Spleen (tissue), 11 donors: Measurements from ENCODE around the gene NCAPH2. TPM values are rescaled to one million over a fixed set of nuclear protein-coding genes. Genes with fewer than 3 reads are reported as not detected.

Source experiments
- DNase-seq: peaks from one replicate; pipeline ENCODE4 v3.0.0-alpha.2; 2020
- H3K27ac ChIP-seq, 8 donors: fragments of 200-600 bp; sonication (generic) in 7 of 8; 1 replicate in 4 of 8; 2 replicates in 4 of 8; pipeline versions ENCODE4 v1.5.0 to v1.8.0; 2016 to 2021; ENCODE audit warnings: inconsistent platforms in 4 of 8, mild to moderate bottlenecking in 4 of 8, moderate library complexity in 1 of 8
- H3K27me3 ChIP-seq, 7 donors: fragments of 200-600 bp; sonication (generic) in 6 of 7; replicated peaks in 1 of 7; 1 replicate in 4 of 7; 2 replicates in 3 of 7; pipeline versions ENCODE4 v1.5.0 to v1.8.0; 2016 to 2021; ENCODE audit warnings: inconsistent platforms in 3 of 7, mild to moderate bottlenecking in 1 of 7
- H3K36me3 ChIP-seq, 6 donors: fragments of 200-600 bp; sonication (generic) in 5 of 6; 1 replicate in 4 of 6; 2 replicates in 2 of 6; pipeline versions ENCODE4 v1.5.0 to v1.8.0; 2016 to 2021; ENCODE audit warnings: inconsistent platforms in 2 of 6
- H3K4me1 ChIP-seq, 6 donors: fragments of 200-600 bp; sonication (generic) in 5 of 6; 1 replicate in 3 of 6; 2 replicates in 3 of 6; pipeline versions ENCODE4 v1.5.0 to v1.8.0; 2016 to 2021; ENCODE audit warnings: inconsistent platforms in 3 of 6
- H3K4me3 ChIP-seq, 8 donors: fragments of 200-600 bp; sonication (generic) in 7 of 8; 1 replicate in 4 of 8; 2 replicates in 4 of 8; pipeline versions ENCODE4 v1.5.0 to v1.8.0; 2016 to 2021; ENCODE audit warnings: inconsistent platforms in 4 of 8, mild to moderate bottlenecking in 4 of 8, moderate library complexity in 2 of 8
- H3K9me3 ChIP-seq, 8 donors: fragments of 200-600 bp; sonication (generic) in 7 of 8; 1 replicate in 4 of 8; 2 replicates in 4 of 8; pipeline versions ENCODE4 v1.5.0 to v1.8.0; 2016 to 2021; ENCODE audit warnings: inconsistent platforms in 4 of 8
- POLR2A ChIP-seq, 3 donors: fragments of 450-650 bp; IDR thresholded peaks; one replicate each; pipeline ENCODE4 v1.5.1; 2017; ENCODE audit warnings: antibody characterized with exemption in 3 of 3, mild to moderate bottlenecking in 1 of 3
- POLR2AphosphoS5 ChIP-seq, 3 donors: sonication (generic); formaldehyde crosslinking; IDR thresholded peaks; one replicate each; pipeline ENCODE4 v1.5.1; 2017; ENCODE audit warnings: antibody characterized with exemption in 3 of 3
- WGBS, 5 donors: extraction: QIAGEN DNeasy Blood & Tissue Kit in 3 of 5; methylation state at CpG; one replicate each; pipeline versions ENCODE4 v1.1.5 to v1.1.7; 2013 to 2018; 5-methylcytosine and 5-hydroxymethylcytosine counted together
- intact Hi-C: fragments of 100-400 bp; cut with DNase I; formaldehyde crosslinking; loops from one replicate; pipeline ENCODE4 v1.15.0; 2023; ENCODE audit warnings: low total_unique reads
- polyA plus RNA-seq, 3 donors: library from polyadenylated mRNA; stranded (reverse); fragments of 200-250 nt; gene quantifications; one replicate each; pipeline ENCODE4 v1.2.1, GENCODE V29; 2013
- total RNA-seq, 7 donors: library from RNA; depleted of rRNA in 3 of 7; stranded (reverse); fragments of >200 nt in 3 of 7; fragmentation: NEBNext Ultra II Directional in 4 of 7; extraction: Animal tissue kit (Norgen Biotek cat#: 25700) in 4 of 7; gene quantifications; one replicate each; pipeline versions ENCODE4 v1.1.0 to v1.2.1, GENCODE V29; 2016 to 2021
- TF ChIP-seq, protein P1 (sequence below), 11 experiments: fragments of 200-600 bp in 7 of 11; fragments of 450-650 bp in 4 of 11; sonication (generic) in 4 of 11; IDR thresholded peaks in 8 of 11; conservative IDR thresholded peaks in 3 of 11; 1 replicate in 7 of 11; 2 replicates in 4 of 11; pipeline versions ENCODE4 v1.4.0 to v1.8.0; 2016 to 2021; ENCODE audit warnings: antibody characterized with exemption in 11 of 11, inconsistent platforms in 4 of 11, mild to moderate bottlenecking in 1 of 11
- donor health status: healthy with polysubstance abuse.
- donor health status: DM: no; HTN: no; CAD: no; lungs with moderate emphysema.
- donor health status: DM: no; HTN: no; CAD: no.
- donor health status: Bipolar disorder and iron deficiency.
- donor health status: healthy.
- donor health status: DM: no; HTN: no; CAD: no.
- donor health status: DM: yes; HTN: yes; CAD: no.

NCAPH2 gene
- total and polyA plus RNA-seq, 10 donors = 31.4 to 48.0 (median 37.1) TPM

- H3K36me3 ChIP-seq = peaks cover 0 to 31% (median 10%) of the 10 kb centered on the region in 6 donors
- 84 to 90% (median 87%) methylated on average over 17 to 18 of the region's 18 CpGs for WGBS, 5 donors
- H3K4me1 ChIP-seq = peaks cover 30 to 96% (median 73%) of the 10 kb centered on the region in 6 donors
- peak overlapping the region in 7 of 8 donors; percentile 52 to 97 (median 80) for H3K4me3 ChIP-seq
- H3K27ac ChIP-seq = peak overlapping the region; percentile 97 to 100 (median 99)
- H3K27me3 ChIP-seq = no peaks in the 10 kb centered on the region
- intact Hi-C loops = no loop called here
- DNase-seq = no peak
- TF ChIP-seq, protein P1, sequence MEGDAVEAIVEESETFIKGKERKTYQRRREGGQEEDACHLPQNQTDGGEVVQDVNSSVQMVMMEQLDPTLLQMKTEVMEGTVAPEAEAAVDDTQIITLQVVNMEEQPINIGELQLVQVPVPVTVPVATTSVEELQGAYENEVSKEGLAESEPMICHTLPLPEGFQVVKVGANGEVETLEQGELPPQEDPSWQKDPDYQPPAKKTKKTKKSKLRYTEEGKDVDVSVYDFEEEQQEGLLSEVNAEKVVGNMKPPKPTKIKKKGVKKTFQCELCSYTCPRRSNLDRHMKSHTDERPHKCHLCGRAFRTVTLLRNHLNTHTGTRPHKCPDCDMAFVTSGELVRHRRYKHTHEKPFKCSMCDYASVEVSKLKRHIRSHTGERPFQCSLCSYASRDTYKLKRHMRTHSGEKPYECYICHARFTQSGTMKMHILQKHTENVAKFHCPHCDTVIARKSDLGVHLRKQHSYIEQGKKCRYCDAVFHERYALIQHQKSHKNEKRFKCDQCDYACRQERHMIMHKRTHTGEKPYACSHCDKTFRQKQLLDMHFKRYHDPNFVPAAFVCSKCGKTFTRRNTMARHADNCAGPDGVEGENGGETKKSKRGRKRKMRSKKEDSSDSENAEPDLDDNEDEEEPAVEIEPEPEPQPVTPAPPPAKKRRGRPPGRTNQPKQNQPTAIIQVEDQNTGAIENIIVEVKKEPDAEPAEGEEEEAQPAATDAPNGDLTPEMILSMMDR (IDR thresholded peaks at IDR 0.05 in 8 of 11, conservative IDR thresholded peaks at IDR 0.05 in 3 of 11) = no peak
- TF ChIP-seq POLR2A (IDR thresholded peaks at IDR 0.05) (no peak), POLR2AphosphoS5 (IDR thresholded peaks at IDR 0.05) (peak in 2 of 3 donors; percentile 36 to 41)
- H3K9me3 ChIP-seq = no peaks in the 10 kb centered on the region
These were observed 20.1 kb downstream of the NCAPH2 start for GRCh38 chr22:50527921-50528681.

DNA sequence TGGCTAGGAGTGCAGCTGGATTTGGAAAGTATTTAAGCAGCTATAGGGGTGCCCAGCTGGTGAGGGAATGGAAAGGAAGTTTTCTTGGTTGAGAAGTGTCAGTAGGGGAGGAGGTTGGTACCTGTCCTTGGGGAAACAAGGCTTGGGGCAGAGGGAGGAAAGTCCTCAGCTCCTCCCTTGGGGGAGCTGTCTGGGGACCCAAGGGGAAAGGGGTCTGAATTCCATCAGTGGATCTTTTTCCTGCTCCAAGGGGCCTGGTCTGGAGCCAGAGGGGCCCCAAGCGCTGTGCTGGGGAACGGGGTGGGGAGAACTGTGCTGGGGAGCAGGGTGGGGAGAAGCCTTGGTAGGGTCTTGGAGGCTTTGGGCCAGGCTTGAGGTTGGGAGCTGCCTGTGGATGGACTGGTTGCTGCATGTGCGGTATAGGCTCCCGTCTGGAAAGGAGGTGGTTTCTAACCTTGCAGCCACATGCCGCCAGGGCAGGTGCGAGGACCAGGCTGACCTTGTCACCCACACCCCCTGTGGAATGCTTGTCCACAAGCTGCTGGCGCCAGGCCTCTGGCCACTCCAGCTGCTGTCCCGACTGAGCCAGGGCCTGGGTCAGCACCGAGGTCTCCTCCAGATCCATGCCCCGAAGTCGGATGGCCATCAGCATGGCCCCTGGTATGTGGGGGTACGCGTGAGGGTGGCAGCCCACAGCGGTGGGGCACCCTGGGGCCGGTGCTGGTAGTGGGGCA lies 20.8 kb downstream of the NCAPH2 start:
- peaks cover 29 to 96% (median 79%) of the 10 kb centered on the region in 6 donors for H3K4me1 ChIP-seq

GRCh38 chr22:50529416-50529896 lies 21.4 kb downstream of the NCAPH2 start:
- no peak for DNase-seq
- intact Hi-C loops = no loop called here
- peak overlapping the region; percentile 97 to 100 (median 99) for H3K27ac ChIP-seq
- 13 to 56% (median 22%) methylated on average over 25 to 50 of the region's 50 CpGs for WGBS, 5 donors
- TF ChIP-seq, protein P1 (IDR thresholded peaks at IDR 0.05 in 8 of 11, conservative IDR thresholded peaks at IDR 0.05 in 3 of 11) = no peak
- peak; percentile 2 to 78 (median 69) for TF ChIP-seq POLR2AphosphoS5 (IDR thresholded peaks at IDR 0.05)
- no peaks in the 10 kb centered on the region for H3K9me3 ChIP-seq
- peak overlapping the region; percentile 50 to 97 (median 64) for H3K4me3 ChIP-seq
- no peaks in the 10 kb centered on the region for H3K27me3 ChIP-seq
- H3K4me1 ChIP-seq = peaks cover 23 to 96% (median 79%) of the 10 kb centered on the region in 6 donors
- H3K36me3 ChIP-seq = peaks cover 0 to 18% (median 0%) of the 10 kb centered on the region in 6 donors

More for the DNA sequence above, 20.8 kb downstream of the NCAPH2 start:
- peak overlapping the region; percentile 97 to 100 (median 99) for H3K27ac ChIP-seq
- H3K27me3 ChIP-seq = no peaks in the 10 kb centered on the region
- WGBS, 5 donors = 64 to 78% (median 71%) methylated on average over 7 to 15 of the region's 15 CpGs
- no peak for DNase-seq
- peaks cover 0 to 24% (median 2%) of the 10 kb centered on the region in 6 donors for H3K36me3 ChIP-seq
- intact Hi-C loops = no loop called here
- TF ChIP-seq POLR2A (IDR thresholded peaks at IDR 0.05) (no peak), POLR2AphosphoS5 (IDR thresholded peaks at IDR 0.05) (peak in 2 of 3 donors; percentile 53)
- TF ChIP-seq, protein P1 (IDR thresholded peaks at IDR 0.05 in 8 of 11, conservative IDR thresholded peaks at IDR 0.05 in 3 of 11) = no peak
- H3K4me3 ChIP-seq = peak overlapping the region; percentile 50 to 97 (median 64)
- H3K9me3 ChIP-seq = no peaks in the 10 kb centered on the region
